ENCODE results near the gene PTPRU. TPM values are rescaled to one million over a fixed set of nuclear protein-coding genes. Genes with fewer than 3 reads are reported as not detected.

The PTPRU gene
- 0.16 TPM in 1 of 2 replicates, not detected in the other for polyA plus RNA-seq

GRCh38 chr1:29235955-29236711 lies at the start of gene PTPRU:
TSS of gene PTPRU (plus strand) at chr1:29236522. CDS start at chr1:29236645, 123 bp downstream.

GRCh38 chr1:29230553-29231378 lies 5.6 kb upstream of the PTPRU start, which contains the start of gene MECR:
TSS of gene MECR (minus strand) at chr1:29230934. CDS start at chr1:29230906, 28 bp downstream.

Other genes with a start within 250 kb of the PTPRU start
- 18.4 and 25.8 TPM in 2 replicates for gene TMEM200B, start 112.6 kb upstream of the PTPRU start, polyA plus RNA-seq
- 13.2 and 16.8 TPM in 2 replicates for gene SRSF4, start 54.6 kb upstream of the PTPRU start, polyA plus RNA-seq
- 34.1 and 38.2 TPM in 2 replicates for gene MECR, start 5.6 kb upstream of the PTPRU start, polyA plus RNA-seq